Measurements from ENCODE around the gene HTR3C. TPM values are rescaled to one million over a fixed set of nuclear protein-coding genes. Genes with fewer than 3 reads are reported as not detected.

The HTR3C gene
- polyA plus RNA-seq, 1 donor from 2014 or later, result not detected

- no peaks in the 10 kb centered on the region for H3K9me2 ChIP-seq (ENCODE audit: insufficient read depth, low read length)
- H3K4me3 ChIP-seq (ENCODE audit: low read length), result no peak overlapping the region
- TF ChIP-seq MXI1 (conservative IDR thresholded peaks at IDR 0.05; ENCODE audit: poor library complexity, severe bottlenecking), result no peak
- no peak for TF ChIP-seq EZH2 (IDR thresholded peaks at IDR 0.05; ENCODE audit: borderline replicate concordance, insufficient read depth, low read length, poor library complexity, severe bottlenecking)
- TF ChIP-seq, protein P1, sequence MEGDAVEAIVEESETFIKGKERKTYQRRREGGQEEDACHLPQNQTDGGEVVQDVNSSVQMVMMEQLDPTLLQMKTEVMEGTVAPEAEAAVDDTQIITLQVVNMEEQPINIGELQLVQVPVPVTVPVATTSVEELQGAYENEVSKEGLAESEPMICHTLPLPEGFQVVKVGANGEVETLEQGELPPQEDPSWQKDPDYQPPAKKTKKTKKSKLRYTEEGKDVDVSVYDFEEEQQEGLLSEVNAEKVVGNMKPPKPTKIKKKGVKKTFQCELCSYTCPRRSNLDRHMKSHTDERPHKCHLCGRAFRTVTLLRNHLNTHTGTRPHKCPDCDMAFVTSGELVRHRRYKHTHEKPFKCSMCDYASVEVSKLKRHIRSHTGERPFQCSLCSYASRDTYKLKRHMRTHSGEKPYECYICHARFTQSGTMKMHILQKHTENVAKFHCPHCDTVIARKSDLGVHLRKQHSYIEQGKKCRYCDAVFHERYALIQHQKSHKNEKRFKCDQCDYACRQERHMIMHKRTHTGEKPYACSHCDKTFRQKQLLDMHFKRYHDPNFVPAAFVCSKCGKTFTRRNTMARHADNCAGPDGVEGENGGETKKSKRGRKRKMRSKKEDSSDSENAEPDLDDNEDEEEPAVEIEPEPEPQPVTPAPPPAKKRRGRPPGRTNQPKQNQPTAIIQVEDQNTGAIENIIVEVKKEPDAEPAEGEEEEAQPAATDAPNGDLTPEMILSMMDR (IDR thresholded peaks at IDR 0.05; ENCODE audit: poor library complexity, severe bottlenecking), result no peak
- no peak for TF ChIP-seq REST (IDR thresholded peaks at IDR 0.05; ENCODE audit: borderline replicate concordance)
- no peak for TF ChIP-seq TAF1 (IDR thresholded peaks at IDR 0.05; ENCODE audit: low read depth)
- TF ChIP-seq RAD21 (conservative IDR thresholded peaks at IDR 0.05), result no peak
- no peak for TF ChIP-seq POLR2AphosphoS5 (IDR thresholded peaks at IDR 0.05)
- no peak for TF ChIP-seq SMC3 (conservative IDR thresholded peaks at IDR 0.05; ENCODE audit: poor library complexity)
- no peak for TF ChIP-seq EP300 (conservative IDR thresholded peaks at IDR 0.05; ENCODE audit: poor library complexity, severe bottlenecking)
- H3K9me3 ChIP-seq (ENCODE audit: low read length), result no peaks in the 10 kb centered on the region
- H3K4me2 ChIP-seq (ENCODE audit: low read length), result no peak overlapping the region
- H3K27me3 ChIP-seq (ENCODE audit: insufficient read depth, low read depth, low read length), result no peaks in the 10 kb centered on the region
- H3K27ac ChIP-seq (ENCODE audit: low read length), result no peak overlapping the region
- no peaks in the 10 kb centered on the region for H3K36me3 ChIP-seq (ENCODE audit: insufficient read depth, low read length)
- no peaks in the 10 kb centered on the region for H3F3A ChIP-seq (ENCODE audit: insufficient read depth, low read length, poor library complexity, severe bottlenecking)
- H4K20me1 ChIP-seq (ENCODE audit: insufficient read depth), result no peaks in the 10 kb centered on the region
- H3K79me2 ChIP-seq (replicated peaks; ENCODE audit: insufficient read depth, low read length), result no peaks in the 10 kb centered on the region
- no peak overlapping the region for H3K9ac ChIP-seq (ENCODE audit: low read length)
- no peak overlapping the region for H2AFZ ChIP-seq (ENCODE audit: low read depth, low read length)
Observed at GRCh38 chr3:184082034-184082433, 29.2 kb downstream of the HTR3C start.

GRCh38 chr3:184082465-184082864 is 29.6 kb downstream of the HTR3C start:
- H3K27me3 ChIP-seq (ENCODE audit: insufficient read depth, low read depth, low read length), result no peaks in the 10 kb centered on the region
- no peaks in the 10 kb centered on the region for H3K9me3 ChIP-seq (ENCODE audit: low read length)
- no peak overlapping the region for H3K4me3 ChIP-seq (ENCODE audit: low read length)
- H3K9me2 ChIP-seq (ENCODE audit: insufficient read depth, low read length), result no peaks in the 10 kb centered on the region
- no peaks in the 10 kb centered on the region for H4K20me1 ChIP-seq (ENCODE audit: insufficient read depth)
- no peak overlapping the region for H2AFZ ChIP-seq (ENCODE audit: low read depth, low read length)
- no peak overlapping the region for H3K27ac ChIP-seq (ENCODE audit: low read length)
- no peaks in the 10 kb centered on the region for H3K79me2 ChIP-seq (replicated peaks; ENCODE audit: insufficient read depth, low read length)
- H3F3A ChIP-seq (ENCODE audit: insufficient read depth, low read length, poor library complexity, severe bottlenecking), result no peaks in the 10 kb centered on the region
- TF ChIP-seq RAD21 (conservative IDR thresholded peaks at IDR 0.05), result no peak
- TF ChIP-seq TAF1 (IDR thresholded peaks at IDR 0.05; ENCODE audit: low read depth), result no peak
- no peak for TF ChIP-seq EP300 (conservative IDR thresholded peaks at IDR 0.05; ENCODE audit: poor library complexity, severe bottlenecking)
- TF ChIP-seq EZH2 (IDR thresholded peaks at IDR 0.05; ENCODE audit: borderline replicate concordance, insufficient read depth, low read length, poor library complexity, severe bottlenecking), result no peak
- TF ChIP-seq MXI1 (conservative IDR thresholded peaks at IDR 0.05; ENCODE audit: poor library complexity, severe bottlenecking), result no peak
- no peak for TF ChIP-seq REST (IDR thresholded peaks at IDR 0.05; ENCODE audit: borderline replicate concordance)
- TF ChIP-seq POLR2AphosphoS5 (IDR thresholded peaks at IDR 0.05), result no peak
- TF ChIP-seq, protein P1 (IDR thresholded peaks at IDR 0.05; ENCODE audit: poor library complexity, severe bottlenecking), result no peak
- no peak overlapping the region for H3K4me2 ChIP-seq (ENCODE audit: low read length)
- H3K36me3 ChIP-seq (ENCODE audit: insufficient read depth, low read length), result no peaks in the 10 kb centered on the region
- H3K9ac ChIP-seq (ENCODE audit: low read length), result no peak overlapping the region

All from neural cell (in vitro differentiated cells).